ENCODE data around the gene MASTL.

Gene MASTL

GRCh38 chr10:27225642-27226257 lies 70.6 kb downstream of the MASTL start:
- peak in 1 of 2 donors; percentile 48 for DNase-seq

- DNase-seq, result no peak
Measured at GRCh38 chr10:27230022-27230421, 74.9 kb downstream of the MASTL start.

- DNase-seq, result no peak
Measured at GRCh38 chr10:27235706-27236105, 80.6 kb downstream of the MASTL start.
